NCI-H2196 treated with DMSO at 0.1 percent for 48 hours (cell line): ENCODE data around the gene RNPEPL1.

ENCODE experiments used
- DNase-seq: peaks from one replicate; lab custom pipeline; 2025; ENCODE audit not compliant: unreplicated experiment; lab: John Stamatoyannopoulos, UW

Gene RNPEPL1

GRCh38 chr2:240564561-240565332 is 3.5 kb upstream of the RNPEPL1 start:
- no peak for DNase-seq

GRCh38 chr2:240565333-240566202 is 2.7 kb upstream of the RNPEPL1 start:
- DNase-seq: peak; percentile 68

GRCh38 chr2:240566203-240567136 is 1.8 kb upstream of the RNPEPL1 start:
- DNase-seq: peak; percentile 67

- DNase-seq: no peak
Observed at GRCh38 chr2:240567137-240567871, 980 bp upstream of the RNPEPL1 start.

- peak; percentile 29 for DNase-seq
Observed at GRCh38 chr2:240568678-240569522, 616 bp downstream of the RNPEPL1 start.

- DNase-seq: no peak
Observed at GRCh38 chr2:240569523-240569997, 1.3 kb downstream of the RNPEPL1 start.

GRCh38 chr2:240569998-240570530 is 1.8 kb downstream of the RNPEPL1 start:
- DNase-seq: no peak

GRCh38 chr2:240570531-240571313 is 2.4 kb downstream of the RNPEPL1 start:
- DNase-seq: no peak

- no peak for DNase-seq
Observed at GRCh38 chr2:240571314-240571973, 3.2 kb downstream of the RNPEPL1 start.

GRCh38 chr2:240572141-240573031 is 4.1 kb downstream of the RNPEPL1 start:
- DNase-seq: no peak

- no peak for DNase-seq
Observed at GRCh38 chr2:240573071-240573515, 4.8 kb downstream of the RNPEPL1 start.

GRCh38 chr2:240573516-240574385 is 5.5 kb downstream of the RNPEPL1 start:
- DNase-seq: no peak

GRCh38 chr2:240574386-240575100 is 6.3 kb downstream of the RNPEPL1 start:
- no peak for DNase-seq

- no peak for DNase-seq
Observed at GRCh38 chr2:240575101-240575965, 7.0 kb downstream of the RNPEPL1 start.
